HK-2 (cell line): Measurements from ENCODE around the gene RNU2-63P.
"Not testable (repeated sequence)": the region's sequence is repeated elsewhere in the genome, so short reads cannot be mapped to it uniquely, and the experiment has no call there.

Source experiments
- DNase-seq: peaks from one replicate; pipeline ENCODE4 v3.0.0-alpha.2; 2018; ENCODE audit not compliant: unreplicated experiment

RNU2-63P gene

DNA sequence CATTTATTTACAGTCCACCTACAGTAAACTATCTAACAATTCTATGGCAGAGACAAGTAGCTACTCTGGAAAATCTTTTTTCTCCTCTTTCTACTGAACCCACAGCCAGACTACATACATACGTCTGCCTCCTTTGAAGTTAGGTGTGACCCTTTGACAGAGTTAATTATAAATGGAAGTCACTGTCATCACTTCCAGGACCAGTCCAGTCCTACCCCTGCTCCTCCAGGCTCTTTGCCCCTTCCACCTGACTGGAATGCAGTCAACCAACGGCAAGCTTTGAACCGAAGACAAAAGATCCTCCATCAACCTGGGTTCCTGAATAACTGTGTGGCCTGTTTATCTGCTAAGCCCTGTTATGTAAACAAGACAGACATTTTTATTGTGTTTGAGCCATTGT lies 35.2 kb downstream of the RNU2-63P start:
- not testable (repeated sequence) for DNase-seq

DNA sequence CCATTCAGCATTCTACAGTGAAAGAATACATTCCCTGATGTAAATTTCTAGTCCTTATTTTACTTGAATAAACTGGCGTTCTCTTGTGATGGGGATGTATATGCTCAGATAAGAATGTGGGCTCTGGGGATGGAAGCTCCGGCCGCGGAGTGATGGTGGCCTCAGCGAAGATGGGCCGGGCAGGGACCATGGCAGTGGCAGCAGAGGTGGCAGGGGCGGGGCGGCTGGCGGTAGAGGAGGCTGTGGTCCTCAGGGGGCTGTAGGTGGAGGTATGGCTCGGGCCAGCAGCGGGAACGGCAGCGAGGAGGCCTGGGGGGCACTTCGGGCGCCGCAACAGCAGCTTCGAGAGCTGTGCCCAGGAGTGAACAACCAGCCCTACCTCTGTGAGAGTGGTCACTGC lies 44.0 kb downstream of the RNU2-63P start:
- not testable (repeated sequence) for DNase-seq
